ENCODE results near the gene CNOT3.
A peak's percentile ranks its signal among the peaks of the same experiment; 100 is the strongest.

Gene CNOT3

DNA sequence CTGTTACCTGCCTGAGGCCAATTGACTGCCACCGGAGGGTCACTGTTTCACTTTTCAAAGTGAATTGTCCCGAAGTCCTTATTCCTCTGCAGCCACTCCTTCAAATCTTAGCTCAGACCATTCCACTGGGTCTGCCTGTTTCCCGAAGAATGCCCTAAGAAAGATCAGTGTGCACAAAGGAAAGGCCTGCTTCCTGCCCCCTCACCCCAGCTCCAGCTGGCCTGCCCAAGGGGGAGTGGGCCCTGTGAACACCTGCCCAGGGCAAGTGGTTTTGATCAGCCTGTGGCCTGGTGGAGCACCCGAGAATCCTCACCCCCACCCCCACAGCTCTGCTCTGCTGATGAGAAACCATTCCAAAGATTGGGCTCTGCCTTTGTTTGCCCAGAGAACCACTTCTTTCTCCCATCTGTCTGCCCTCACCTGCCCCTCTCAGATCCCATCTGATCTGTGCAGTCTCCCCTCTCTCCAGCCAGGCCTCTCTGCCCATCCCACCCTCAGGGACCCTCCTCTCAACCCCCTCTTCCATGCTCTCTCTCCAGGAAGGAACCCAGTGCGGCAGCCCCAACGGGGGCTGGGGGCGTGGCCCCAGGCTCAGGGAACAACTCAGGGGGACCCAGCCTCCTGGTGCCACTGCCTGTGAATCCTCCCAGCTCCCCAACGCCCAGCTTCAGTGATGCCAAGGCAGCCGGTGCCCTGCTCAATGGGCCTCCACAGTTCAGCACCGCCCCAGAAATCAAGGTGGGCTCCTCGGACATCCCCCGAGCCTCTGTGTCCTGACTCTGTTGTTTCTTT lies 11.7 kb downstream of the CNOT3 start:
- no peak for DNase-seq (ENCODE audit: low read depth)

DNA sequence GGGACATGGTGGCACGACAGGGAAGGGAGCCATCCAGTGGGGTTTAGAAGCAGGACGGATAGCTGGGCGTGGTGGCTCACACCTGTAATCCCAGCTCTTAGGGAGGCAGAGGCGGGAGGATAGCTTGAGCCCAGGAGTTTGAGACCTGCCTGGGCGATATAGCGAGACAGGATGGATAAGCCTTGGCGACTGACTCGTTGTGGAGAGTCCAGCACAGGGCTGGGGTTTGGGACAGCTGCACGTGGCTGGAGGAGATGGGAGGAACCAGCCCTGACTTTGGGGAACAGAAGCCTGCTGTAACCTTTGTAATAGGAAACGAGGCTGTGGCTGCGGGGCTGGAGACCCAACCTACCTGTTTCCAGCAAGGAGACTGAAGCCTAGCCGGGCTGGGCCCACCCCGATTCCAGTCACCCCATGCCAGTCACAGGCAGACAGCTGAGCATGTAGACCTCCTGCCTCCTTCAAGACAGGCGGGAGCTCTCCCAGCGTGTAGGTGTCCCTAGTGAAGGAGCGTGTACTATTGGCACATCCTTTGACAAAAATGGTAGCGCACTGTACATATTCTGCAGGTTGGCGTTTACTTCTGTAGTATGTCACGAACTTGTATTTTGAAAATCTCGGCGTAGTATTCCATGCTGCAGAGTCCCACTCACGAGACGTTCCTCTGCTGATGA lies 13.9 kb downstream of the CNOT3 start:
- DNase-seq (ENCODE audit: low read depth): no peak

DNA sequence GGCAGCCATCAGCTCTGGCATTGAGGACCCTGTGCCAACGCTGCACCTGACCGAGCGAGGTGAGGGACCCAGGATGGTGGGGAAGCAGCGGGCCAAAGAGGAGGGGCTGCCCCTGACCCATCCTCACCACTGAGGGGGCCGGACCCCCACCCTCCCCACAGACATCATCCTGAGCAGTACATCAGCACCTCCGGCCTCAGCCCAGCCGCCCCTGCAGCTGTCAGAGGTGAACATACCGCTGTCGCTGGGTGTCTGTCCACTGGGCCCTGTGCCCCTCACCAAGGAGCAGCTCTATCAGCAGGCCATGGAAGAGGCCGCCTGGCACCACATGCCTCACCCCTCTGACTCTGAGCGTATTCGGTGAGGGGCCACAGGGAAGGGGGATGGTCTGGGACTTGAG lies 14.7 kb downstream of the CNOT3 start:
- DNase-seq (ENCODE audit: low read depth): no peak

DNA sequence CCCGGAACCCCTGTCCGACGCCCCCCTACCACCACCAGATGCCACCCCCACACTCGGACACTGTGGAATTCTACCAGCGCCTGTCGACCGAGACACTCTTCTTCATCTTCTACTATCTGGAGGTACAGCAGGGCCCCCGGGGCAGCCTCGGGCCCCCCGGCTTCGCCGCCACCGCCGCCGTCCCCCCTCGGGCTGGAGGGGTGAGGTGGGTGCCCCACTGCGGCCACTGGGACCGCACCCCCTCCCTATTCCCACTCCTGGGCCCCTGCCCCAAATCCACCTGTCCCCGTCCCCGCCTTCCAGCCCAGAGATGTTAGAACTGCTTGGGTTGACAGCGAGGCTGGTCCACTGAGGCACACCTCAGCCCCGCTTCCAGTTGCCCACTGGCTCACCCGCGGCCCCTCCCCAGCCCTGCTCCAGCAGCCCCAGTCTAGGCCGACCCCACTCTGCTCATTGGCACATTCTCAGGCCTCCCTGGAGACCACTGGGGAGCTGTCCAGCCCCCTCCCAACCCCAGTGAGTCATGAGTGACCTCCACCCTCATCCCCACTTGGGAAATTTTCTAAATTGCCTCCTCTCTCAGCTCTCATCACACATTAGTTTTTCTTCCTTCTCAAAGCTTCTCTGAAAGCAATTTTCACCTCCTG lies 15.4 kb downstream of the CNOT3 start:
- no peak for DNase-seq (ENCODE audit: low read depth)

DNA sequence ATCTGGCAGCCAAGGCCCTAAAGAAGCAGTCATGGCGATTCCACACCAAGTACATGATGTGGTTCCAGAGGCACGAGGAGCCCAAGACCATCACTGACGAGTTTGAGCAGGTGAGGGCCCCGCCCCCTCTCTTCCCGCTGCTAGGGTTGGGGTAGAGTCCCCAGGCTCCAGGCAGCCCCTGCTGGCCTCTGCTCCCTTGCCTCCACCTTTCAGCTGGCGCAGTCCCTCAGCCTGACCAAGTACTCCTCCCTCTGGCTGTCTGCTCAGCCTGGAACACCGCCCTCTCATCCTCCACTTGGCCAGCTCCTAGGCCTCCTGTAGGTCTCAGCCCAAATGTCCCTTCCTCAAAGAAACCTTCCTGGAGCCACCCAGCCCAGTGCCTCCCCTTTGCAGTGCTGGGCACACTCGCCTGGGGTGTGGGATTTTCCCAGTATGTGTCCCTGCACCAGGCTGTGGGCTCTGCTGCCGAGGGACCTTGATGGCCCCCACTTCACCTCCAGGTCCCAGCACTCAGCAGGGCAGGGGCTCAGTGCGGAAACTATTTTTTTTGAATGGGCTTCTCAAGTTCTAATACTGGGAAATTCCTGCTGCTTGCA lies 16.3 kb downstream of the CNOT3 start:
- DNase-seq (ENCODE audit: low read depth): no peak

DNA sequence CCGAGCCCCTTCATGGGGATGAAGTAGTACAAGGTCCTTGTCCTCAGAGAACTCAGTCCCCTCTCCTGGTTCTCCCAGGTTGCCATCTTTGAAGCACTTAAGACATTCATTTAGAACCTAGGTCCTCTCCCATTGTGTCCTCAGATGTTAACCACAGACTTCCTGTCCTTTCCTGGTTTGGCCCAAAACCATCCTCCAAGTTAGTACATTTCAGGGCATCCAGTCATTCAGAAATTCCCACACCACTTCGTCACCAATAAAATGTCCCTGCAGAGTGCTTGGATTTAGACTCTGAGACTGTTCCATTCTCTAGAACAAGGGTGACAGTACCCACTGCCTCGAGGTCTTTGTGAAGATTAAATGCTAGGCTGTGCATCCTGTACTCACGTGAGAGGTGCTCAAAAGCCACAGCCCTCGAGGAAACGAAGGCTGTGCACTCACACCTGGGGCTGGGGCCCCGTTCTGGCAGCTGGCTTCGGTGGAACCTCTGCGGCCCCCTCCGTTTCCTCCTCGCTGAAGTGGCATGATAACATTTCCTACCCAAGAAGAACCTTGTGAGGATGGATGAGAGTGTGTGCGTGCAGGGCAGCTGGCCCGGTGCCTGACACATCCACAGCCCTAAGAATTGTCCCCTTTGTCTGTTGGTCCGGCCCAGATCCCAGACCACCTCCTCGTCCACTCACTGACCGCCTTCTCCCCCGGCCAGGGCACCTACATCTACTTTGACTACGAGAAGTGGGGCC lies 17.2 kb downstream of the CNOT3 start:
- peak; percentile 72 for DNase-seq (ENCODE audit: low read depth)

DNA sequence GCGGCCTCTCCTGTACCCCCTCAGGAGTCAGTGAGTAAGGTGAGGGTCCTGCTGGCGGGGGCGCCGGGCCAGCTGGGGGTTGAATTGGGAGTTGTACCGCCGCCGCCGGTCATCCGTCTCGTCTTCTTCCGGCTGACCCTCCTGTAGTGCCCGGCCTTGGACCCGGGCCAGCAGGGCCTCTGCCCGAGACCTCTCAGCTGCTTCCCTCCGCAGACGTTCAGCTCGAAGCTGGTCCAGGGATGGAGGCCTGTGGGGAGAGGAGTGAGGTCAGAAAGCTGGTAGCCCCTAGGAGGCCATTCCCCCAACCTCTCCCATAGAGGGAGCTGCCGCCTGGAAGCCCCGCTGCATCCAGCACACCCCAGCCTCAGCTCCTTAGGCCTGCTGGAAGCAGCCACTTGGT lies 18.1 kb downstream of the CNOT3 start:
- no peak for DNase-seq (ENCODE audit: low read depth)

DNA sequence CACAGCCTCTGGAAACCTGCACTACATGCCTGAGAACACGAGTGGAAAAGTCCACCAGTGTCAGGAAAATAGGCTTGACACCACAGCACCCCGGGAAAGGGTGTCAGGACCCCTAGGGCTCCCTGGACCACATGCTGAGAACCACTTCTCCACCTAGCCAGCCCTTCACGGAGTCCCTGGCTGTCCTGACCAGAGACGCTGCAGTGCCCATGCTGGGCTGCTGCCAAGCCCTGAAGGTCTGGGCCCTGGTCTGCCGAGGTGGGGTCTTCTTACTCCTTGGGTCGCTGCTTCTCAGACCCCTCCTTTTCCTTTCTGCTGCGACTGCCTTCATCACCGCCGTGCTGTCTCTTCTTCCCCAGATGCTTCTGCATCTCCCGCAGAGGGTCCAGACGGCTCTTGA lies 18.9 kb downstream of the CNOT3 start:
- no peak for DNase-seq (ENCODE audit: low read depth)

DNA sequence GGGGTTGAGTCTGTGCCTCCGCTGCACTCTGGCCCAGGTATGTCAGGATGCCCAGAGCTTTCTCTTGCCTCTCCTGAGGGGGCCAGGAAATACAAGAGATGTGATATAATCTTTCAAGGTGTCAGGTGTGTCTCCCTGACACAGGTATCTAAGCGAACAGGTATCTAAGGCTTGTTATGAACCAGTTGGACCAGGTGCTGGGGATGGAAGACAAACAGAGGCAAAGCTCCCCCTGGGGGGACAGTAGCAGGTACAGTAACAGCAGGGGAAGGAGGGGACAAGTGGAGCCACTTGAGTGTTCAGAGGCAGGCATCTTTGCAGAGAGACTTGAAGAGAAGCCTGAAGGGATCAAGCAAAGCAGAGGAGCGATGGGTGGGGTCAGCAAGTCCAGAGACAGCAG lies 19.4 kb downstream of the CNOT3 start:
- DNase-seq (ENCODE audit: low read depth): no peak

DNA sequence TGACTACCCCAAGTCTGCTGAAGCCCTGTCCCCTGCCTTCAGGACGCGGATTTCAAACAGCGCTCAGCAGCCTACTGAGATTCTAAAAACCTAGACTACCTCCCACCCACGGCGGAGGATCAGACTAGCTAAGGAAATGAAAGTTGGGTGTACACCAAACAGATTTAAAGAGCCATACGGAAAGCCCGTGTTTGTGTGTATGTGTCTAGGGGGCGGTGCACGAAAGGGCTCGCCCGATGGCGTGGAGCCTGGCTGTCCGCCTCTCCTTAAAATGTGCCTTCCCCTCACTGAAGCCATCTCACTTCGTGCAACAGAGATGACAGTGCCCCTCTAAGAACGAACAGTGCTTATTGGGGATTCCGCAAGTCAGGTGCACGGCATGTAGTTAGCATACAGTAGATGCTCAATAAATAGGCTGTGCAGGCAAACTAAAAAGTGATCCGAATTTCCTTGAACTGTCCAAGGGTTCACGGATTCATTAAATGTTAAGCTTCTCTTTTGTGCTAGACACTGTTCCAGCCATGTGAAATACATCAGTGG lies 21.3 kb downstream of the CNOT3 start:
- DNase-seq (ENCODE audit: low read depth): no peak

DNA sequence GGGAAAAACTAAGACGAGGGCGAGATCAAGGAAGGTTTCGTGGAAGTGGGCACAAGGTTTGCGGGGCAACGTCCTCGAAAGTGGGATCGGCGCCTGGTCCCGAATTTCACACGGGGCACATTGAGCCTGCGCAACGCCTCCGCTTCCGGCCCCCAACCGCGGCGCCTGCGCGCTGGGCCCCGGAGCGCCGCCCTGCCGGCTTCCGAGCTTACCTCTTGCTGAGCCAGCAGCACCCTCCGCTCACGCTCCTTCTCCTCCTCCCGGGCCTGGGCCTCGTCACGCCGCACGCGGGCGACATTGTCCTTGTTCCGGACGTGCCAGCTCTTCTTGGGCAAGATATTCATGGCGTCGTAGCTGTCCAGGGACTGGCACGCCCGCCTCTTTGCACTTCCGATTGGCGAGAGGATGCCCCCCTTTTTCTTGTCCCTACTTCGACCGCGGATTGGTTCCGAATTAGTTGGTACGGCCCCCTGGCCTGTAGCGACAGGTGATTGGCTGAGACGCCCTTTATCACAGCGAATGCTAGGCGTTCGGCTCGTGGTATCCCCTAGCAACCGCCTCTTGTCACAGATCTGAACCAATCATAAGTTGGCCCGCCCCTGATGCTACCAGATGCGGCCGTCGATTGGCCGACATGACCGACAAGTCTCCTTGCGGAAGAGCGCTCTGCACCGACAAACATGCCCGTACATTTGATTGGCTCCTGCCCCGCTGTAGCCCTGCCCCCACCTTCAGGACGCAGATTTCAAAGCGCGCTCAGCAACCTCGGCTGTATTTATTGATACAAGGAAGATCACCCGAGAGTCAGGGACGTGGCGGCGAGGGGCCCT lies 22.0 kb downstream of the CNOT3 start, which contains the start of gene LENG1:
Gene LENG1 (minus strand): TSS at position 370 of the 830 bp plus-strand sequence. CDS start 26 bp downstream, at position 344.
- peak; percentile 99 for DNase-seq (ENCODE audit: low read depth)

DNA sequence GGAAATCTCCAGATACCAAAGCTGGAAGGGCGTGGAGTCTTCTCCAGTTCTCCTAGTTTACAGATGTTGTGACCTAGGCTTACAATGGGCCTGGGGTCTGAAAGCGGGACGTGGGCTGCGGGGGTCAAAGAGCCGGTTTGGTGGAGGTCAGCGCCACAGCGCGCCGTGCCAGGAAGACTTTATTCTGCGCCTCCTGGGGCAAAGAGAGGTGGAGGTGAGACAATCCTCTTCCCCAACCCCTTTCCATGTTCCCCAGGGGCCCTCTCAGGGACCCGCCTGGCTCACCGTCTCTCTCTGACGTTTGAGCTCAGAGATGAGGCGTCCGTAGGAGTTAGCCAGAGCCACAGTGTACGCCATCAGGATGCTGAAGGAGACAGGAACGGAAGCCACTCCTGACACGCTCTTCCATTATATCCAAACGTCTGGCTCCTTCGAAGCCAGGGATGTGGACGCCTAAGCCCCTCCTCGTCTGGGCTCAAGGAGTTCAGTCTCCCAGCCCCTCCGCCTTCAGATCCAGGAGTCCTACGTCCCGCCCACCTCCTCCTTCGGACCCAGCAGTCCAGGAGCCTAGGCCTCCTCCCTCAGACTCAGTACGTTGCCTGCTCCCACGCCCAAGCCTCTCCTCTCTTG lies 22.7 kb downstream of the CNOT3 start:
- DNase-seq (ENCODE audit: low read depth): no peak

DNA sequence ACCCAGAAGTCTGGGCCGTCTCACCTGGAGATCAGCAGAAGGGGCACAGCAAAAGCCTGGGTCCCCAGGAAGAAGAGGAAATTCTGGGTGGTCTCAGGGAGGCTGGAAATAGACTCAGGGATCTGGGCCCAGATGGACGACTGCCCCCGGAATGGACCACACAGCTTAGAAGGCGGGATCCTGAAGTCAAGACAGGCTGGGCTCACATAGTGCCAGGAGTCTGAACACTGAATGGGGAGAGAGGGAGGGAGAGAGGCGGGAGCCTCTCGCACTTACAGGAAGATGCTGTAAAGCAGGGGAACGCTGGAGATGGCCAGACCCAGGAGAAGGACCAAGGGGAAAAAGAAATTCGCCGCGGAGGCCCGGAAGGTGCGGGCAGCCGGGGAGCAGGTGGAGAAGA lies 23.3 kb downstream of the CNOT3 start:
- DNase-seq (ENCODE audit: low read depth): no peak

DNA sequence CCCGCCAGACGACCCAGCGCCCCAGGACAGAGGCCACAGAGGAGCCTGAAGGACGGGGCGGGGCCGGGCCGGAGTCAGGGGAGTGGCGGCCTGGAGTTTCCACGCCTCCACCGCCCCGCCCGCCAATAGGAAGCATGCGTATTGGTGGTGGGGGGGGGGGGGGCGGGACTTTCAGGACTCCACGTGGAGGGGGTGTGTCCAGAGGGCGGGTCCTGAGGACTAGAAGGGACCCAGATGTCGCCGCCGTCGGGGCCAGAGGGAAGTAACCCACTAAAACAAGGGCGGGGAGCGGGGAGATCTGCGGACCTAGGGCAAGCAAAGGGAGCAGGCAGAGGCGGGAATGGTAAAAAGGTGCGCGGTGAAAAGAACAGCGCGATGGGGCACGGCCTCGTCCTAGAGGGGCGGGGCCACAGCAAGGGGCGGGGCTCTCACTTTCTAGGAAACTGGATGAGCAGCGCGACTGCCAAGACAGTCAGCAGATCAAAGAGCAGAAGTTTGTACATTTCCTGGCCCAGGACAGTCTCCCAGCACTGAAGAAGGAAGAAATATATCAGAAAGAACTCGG lies 24.8 kb downstream of the CNOT3 start:
- no peak for DNase-seq (ENCODE audit: low read depth)

DNA sequence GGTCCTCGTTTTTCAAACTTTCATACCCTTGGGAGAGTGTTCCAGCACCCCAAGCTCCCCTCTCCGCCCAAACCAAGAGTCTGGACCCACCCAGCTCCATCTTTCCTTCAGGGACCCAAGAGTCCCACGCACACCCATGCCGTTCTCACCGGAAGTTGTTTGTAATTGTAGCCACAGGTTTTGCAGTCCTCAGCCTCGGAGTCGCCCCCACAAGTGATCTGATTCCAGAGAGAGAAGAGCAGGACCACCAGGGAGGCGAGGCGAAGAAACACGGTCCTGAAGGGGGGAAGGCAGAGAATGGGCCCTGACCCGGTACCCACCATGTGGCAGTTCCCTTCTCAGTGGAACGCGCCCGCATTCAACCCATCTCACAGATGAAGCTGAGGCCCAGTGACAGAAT lies 25.3 kb downstream of the CNOT3 start:
- DNase-seq (ENCODE audit: low read depth): no peak

DNA sequence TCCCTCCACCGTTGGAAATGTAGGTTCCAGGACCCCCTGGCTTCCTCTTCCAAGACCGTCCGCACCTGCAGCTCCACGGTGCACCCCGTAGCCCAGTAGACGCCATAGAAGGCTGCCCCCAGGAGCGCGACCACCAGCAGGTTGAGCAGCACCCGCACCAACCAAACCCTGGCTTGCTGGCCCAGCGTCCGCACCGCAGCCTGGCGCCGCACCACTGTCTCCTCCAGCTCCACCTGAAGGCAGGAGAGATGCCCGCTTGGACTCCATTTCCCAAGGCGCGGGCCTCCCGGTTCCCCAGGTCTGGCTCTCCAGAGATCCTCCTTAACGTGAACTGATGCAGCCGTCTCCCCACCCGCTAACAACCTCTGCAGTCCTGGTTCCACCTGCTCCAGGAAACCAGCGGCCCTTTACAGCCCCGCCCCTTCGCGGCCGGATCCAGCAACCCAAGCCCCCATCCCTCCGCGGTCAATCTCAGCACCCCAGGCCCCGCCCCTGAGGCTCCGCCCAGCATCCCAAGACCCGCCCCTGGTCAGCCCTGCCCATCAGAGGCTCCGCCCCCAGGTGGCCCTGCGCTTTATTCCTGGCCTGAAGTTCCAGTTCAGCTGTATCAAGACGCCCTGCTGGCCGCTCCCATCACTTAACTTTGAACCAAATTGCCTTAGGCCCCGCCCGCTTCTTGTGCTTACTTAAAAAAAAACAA lies 27.0 kb downstream of the CNOT3 start:
- DNase-seq (ENCODE audit: low read depth): no peak

DNA sequence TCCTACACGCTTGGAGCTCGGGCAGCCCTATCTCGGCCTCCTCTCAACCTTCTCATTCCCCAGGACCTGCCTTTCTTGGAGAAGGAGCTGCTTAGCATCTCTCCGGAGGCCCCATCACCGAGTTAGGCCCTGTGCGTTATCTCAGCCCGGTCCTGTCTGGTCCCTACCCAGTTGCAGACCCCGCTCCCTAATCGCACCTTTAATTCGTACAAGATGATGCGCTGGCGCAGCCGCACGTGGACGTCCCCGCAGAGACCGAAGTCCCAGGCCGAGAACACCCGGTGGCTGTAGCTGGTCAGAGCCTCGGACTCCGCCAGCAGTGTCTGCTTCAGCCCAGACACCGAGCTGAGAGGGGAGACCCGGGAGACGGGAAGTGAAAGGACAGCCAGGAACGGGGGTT lies 27.7 kb downstream of the CNOT3 start:
- DNase-seq (ENCODE audit: low read depth): no peak

DNA sequence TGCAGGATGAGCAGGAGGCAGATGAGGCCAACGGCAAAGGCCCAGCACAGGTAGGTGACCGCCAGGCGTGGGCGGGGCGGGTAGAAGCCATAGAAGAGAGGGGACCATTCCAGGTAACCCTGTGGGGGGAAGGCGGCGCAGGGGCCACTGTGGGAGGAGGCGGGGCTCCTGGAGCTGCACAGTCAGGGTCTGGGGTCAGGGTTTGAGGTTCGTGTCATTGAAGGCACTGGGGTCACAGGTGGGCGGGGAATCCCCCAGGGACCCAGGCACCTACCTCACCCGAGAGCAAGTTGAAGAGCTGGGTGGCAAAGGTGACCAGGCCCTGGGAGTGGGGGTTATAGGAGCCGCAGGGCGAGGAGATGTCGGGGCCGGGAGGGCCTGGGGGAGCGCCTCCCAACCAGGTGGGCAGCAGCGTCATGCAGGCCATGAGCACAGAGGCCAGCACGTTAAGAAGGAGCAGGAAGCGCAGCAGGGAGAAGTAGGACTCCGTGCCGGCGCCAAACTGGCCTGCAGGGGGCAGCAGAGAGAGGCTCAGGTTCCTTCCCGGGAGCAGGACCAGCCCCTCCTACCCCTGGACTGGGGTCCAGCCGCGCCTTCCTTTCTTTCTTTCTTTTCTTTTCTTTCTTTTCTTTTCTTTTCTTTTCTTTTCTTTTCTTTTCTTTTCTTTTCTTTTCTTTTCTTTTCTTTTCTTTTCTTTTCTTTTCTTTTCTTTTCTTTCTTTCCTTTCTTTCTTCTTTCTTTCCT lies 30.8 kb downstream of the CNOT3 start:
- peak; percentile 20 for DNase-seq (ENCODE audit: low read depth)

Data from GM04503 (cell line).